ENCODE results near the gene SDC3.

Gene SDC3

DNA sequence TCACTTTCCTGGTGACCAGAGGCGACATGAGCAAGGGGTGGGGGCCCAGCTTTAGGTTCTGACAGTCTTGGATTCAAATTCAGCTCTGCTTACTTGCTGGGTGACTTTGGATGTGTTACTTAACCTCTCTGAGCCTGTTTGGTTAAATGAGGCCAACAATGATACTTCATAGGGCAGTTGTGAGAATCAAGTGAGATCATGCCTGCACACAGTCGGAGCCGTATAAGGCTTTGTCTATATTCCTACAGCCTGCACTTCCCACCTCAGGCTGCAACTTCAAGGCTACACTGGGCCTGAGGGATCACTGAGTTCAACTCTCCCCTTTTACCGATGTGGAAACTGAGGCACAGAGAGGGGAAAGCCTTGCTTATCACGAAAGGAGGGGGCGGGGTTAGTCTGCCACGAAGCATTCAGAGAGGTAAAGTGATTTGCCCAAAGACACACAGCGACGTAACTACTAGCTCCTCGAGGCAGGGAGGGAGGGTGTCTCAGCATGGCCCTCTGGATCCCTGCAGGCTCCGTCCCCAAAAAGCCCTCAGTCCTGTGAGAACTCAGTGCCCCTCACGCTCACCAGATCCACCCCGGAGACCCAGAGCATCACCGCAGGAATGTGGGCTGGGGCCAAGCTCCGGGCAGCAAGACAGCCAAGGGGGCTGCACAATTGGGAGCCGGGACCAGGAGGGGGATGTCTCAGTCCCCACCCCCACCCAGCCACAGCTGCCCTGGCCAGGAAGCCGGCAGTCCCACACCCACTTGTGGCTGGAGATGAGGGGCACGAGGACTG is 25.0 kb downstream of the SDC3 start:
- no peak for TF ChIP-seq FOXP2 (optimal IDR thresholded peaks at IDR 0.05; ENCODE audit: borderline replicate concordance, extremely low read depth, extremely low read length, insufficient read depth)
- TF ChIP-seq, protein P1, sequence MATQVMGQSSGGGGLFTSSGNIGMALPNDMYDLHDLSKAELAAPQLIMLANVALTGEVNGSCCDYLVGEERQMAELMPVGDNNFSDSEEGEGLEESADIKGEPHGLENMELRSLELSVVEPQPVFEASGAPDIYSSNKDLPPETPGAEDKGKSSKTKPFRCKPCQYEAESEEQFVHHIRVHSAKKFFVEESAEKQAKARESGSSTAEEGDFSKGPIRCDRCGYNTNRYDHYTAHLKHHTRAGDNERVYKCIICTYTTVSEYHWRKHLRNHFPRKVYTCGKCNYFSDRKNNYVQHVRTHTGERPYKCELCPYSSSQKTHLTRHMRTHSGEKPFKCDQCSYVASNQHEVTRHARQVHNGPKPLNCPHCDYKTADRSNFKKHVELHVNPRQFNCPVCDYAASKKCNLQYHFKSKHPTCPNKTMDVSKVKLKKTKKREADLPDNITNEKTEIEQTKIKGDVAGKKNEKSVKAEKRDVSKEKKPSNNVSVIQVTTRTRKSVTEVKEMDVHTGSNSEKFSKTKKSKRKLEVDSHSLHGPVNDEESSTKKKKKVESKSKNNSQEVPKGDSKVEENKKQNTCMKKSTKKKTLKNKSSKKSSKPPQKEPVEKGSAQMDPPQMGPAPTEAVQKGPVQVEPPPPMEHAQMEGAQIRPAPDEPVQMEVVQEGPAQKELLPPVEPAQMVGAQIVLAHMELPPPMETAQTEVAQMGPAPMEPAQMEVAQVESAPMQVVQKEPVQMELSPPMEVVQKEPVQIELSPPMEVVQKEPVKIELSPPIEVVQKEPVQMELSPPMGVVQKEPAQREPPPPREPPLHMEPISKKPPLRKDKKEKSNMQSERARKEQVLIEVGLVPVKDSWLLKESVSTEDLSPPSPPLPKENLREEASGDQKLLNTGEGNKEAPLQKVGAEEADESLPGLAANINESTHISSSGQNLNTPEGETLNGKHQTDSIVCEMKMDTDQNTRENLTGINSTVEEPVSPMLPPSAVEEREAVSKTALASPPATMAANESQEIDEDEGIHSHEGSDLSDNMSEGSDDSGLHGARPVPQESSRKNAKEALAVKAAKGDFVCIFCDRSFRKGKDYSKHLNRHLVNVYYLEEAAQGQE (IDR thresholded peaks at IDR 0.05; ENCODE audit: insufficient read depth in 1 of 2, low read depth in 2 of 2, low read length in 2 of 2) = no peak

- TF ChIP-seq TAF1 (IDR thresholded peaks at IDR 0.05; ENCODE audit: borderline replicate concordance, insufficient read depth, low read length) (no peak), POLR2AphosphoS5 (IDR thresholded peaks at IDR 0.05; ENCODE audit: low read depth, low read length) (no peak), FOXP2 (optimal IDR thresholded peaks at IDR 0.05; ENCODE audit: borderline replicate concordance, extremely low read depth, extremely low read length, insufficient read depth) (no peak), SIN3A (IDR thresholded peaks at IDR 0.05; ENCODE audit: borderline replicate concordance, insufficient read depth, low read length) (no peak)
- TF ChIP-seq, protein P1 (IDR thresholded peaks at IDR 0.05; ENCODE audit: insufficient read depth in 1 of 2, low read depth in 2 of 2, low read length in 2 of 2) = no peak
Measured at GRCh38 chr1:30882678-30883388, 25.7 kb downstream of the SDC3 start.

GRCh38 chr1:30881319-30882181 is 27.0 kb downstream of the SDC3 start:
- TF ChIP-seq SIN3A (IDR thresholded peaks at IDR 0.05; ENCODE audit: borderline replicate concordance, insufficient read depth, low read length) (no peak), FOXP2 (optimal IDR thresholded peaks at IDR 0.05; ENCODE audit: borderline replicate concordance, extremely low read depth, extremely low read length, insufficient read depth) (no peak), TAF1 (IDR thresholded peaks at IDR 0.05; ENCODE audit: borderline replicate concordance, insufficient read depth, low read length) (no peak), POLR2AphosphoS5 (IDR thresholded peaks at IDR 0.05; ENCODE audit: low read depth, low read length) (no peak)
- TF ChIP-seq, protein P1 (IDR thresholded peaks at IDR 0.05; ENCODE audit: insufficient read depth in 1 of 2, low read depth in 2 of 2, low read length in 2 of 2) = no peak

- TF ChIP-seq, protein P1 (IDR thresholded peaks at IDR 0.05; ENCODE audit: insufficient read depth in 1 of 2, low read depth in 2 of 2, low read length in 2 of 2) = no peak
- no peak for TF ChIP-seq FOXP2 (optimal IDR thresholded peaks at IDR 0.05; ENCODE audit: borderline replicate concordance, extremely low read depth, extremely low read length, insufficient read depth)
- TF ChIP-seq POLR2AphosphoS5 (IDR thresholded peaks at IDR 0.05; ENCODE audit: low read depth, low read length) = no peak
- no peak for TF ChIP-seq SIN3A (IDR thresholded peaks at IDR 0.05; ENCODE audit: borderline replicate concordance, insufficient read depth, low read length)
- TF ChIP-seq TAF1 (IDR thresholded peaks at IDR 0.05; ENCODE audit: borderline replicate concordance, insufficient read depth, low read length) = no peak
Measured at GRCh38 chr1:30880678-30881318, 27.8 kb downstream of the SDC3 start.

Data from PFSK-1 (cell line).